Neural cell (in vitro differentiated cells): ENCODE measurements around the gene AP5Z1. TPM values are rescaled to one million over a fixed set of nuclear protein-coding genes. Genes with fewer than 3 reads are reported as not detected.

Source experiments
- H2AFZ ChIP-seq: fragments of 200-600, 300-800 bp; sonication (generic), shearing (Covaris generic); 2 replicates; pipeline ENCODE4 v1.6.0; 2014; ENCODE audit warnings: low read depth, mild to moderate bottlenecking, antibody characterized with exemption, low read length, moderate library complexity
- H3F3A ChIP-seq: fragments of 200-600 bp; shearing (Covaris generic); 2 replicates; pipeline ENCODE4 v1.6.1; 2016; ENCODE audit warnings: mild to moderate bottlenecking, moderate library complexity, mixed read lengths, antibody characterized with exemption, low read length; ENCODE audit not compliant: insufficient read depth, poor library complexity, severe bottlenecking
- H3K27ac ChIP-seq: fragments of 200-600, 300-800 bp; sonication (generic), shearing (Covaris generic); 2 replicates; pipeline ENCODE4 v1.5.1; 2014; ENCODE audit warnings: mild to moderate bottlenecking, low read length, moderate library complexity
- H3K27me3 ChIP-seq: fragments of 300-800, 200-600 bp; sonication (generic), shearing (Covaris generic); 2 replicates; pipeline ENCODE4 v1.6.0; 2014; ENCODE audit warnings: mild to moderate bottlenecking, low read depth, low read length, moderate library complexity; ENCODE audit not compliant: insufficient read depth
- H3K36me3 ChIP-seq: fragments of 300-800, 200-600 bp; sonication (generic), shearing (Covaris generic); 2 replicates; pipeline ENCODE4 v1.5.1; 2014; ENCODE audit warnings: mild to moderate bottlenecking, antibody characterized with exemption, low read length, moderate library complexity; ENCODE audit not compliant: insufficient read depth
- H3K4me2 ChIP-seq: fragments of 300-800, 200-600 bp; sonication (generic), shearing (Covaris generic); 2 replicates; pipeline ENCODE4 v1.6.0; 2014; ENCODE audit warnings: mild to moderate bottlenecking, low read length
- H3K4me3 ChIP-seq: fragments of 300-800, 200-600 bp; sonication (generic), shearing (Covaris generic); 2 replicates; pipeline ENCODE4 v1.5.1; 2014; ENCODE audit warnings: mild to moderate bottlenecking, low read length, moderate library complexity
- H3K79me2 ChIP-seq: fragments of 200-600 bp; shearing (Covaris generic); replicated peaks from 2 replicates; pipeline ENCODE4 v1.6.0; 2014; ENCODE audit warnings: mild to moderate bottlenecking, low read length, moderate library complexity; ENCODE audit not compliant: insufficient read depth
- H3K9ac ChIP-seq: fragments of 300-800, 200-600 bp; sonication (generic), shearing (Covaris generic); 2 replicates; pipeline ENCODE4 v1.6.1; 2016; ENCODE audit warnings: mild to moderate bottlenecking, low read length, mixed read lengths
- H3K9me2 ChIP-seq: fragments of 200-600 bp; shearing (Covaris generic); 2 replicates; pipeline ENCODE4 v1.6.1; 2016; ENCODE audit warnings: mild to moderate bottlenecking, low read length, mixed read lengths; ENCODE audit not compliant: insufficient read depth
- H3K9me3 ChIP-seq: fragments of 200-600, 300-800 bp; sonication (generic), shearing (Covaris generic); 2 replicates; pipeline ENCODE4 v1.6.1; 2016; ENCODE audit warnings: mild to moderate bottlenecking, mixed run types, low read length, moderate library complexity, mixed read lengths
- H4K20me1 ChIP-seq: fragments of 200-600 bp; shearing (Covaris generic); 2 replicates; pipeline ENCODE4 v1.6.1; 2016; ENCODE audit warnings: mild to moderate bottlenecking, mixed run types; ENCODE audit not compliant: insufficient read depth
- EP300 ChIP-seq: fragments of 450-650 bp; conservative IDR thresholded peaks from 2 replicates; pipeline ENCODE4 v1.6.1; 2014; ENCODE audit warnings: antibody characterized with exemption, mild to moderate bottlenecking, moderate library complexity; ENCODE audit not compliant: poor library complexity, severe bottlenecking
- EZH2 ChIP-seq: fragments of 200-600, 300-800 bp; shearing (Covaris generic), sonication (generic); IDR thresholded peaks from 2 replicates; pipeline ENCODE4 v1.6.1; 2014; ENCODE audit warnings: antibody characterized with exemption, low read length, borderline replicate concordance, mild to moderate bottlenecking; ENCODE audit not compliant: insufficient read depth, poor library complexity, severe bottlenecking
- MXI1 ChIP-seq: fragments of 450-650 bp; conservative IDR thresholded peaks from 2 replicates; pipeline ENCODE4 v1.6.1; 2014; ENCODE audit warnings: antibody characterized with exemption, mild to moderate bottlenecking; ENCODE audit not compliant: poor library complexity, severe bottlenecking
- POLR2AphosphoS5 ChIP-seq: IDR thresholded peaks from 2 replicates; pipeline ENCODE4 v1.6.1; 2012
- RAD21 ChIP-seq: fragments of 450-650 bp; conservative IDR thresholded peaks from 2 replicates; pipeline ENCODE4 v1.6.1; 2014; ENCODE audit warnings: antibody characterized with exemption, mild to moderate bottlenecking, moderate library complexity
- SMC3 ChIP-seq: fragments of 450-650 bp; conservative IDR thresholded peaks from 2 replicates; pipeline ENCODE4 v1.6.1; 2014; ENCODE audit warnings: antibody characterized with exemption, mild to moderate bottlenecking, moderate library complexity; ENCODE audit not compliant: poor library complexity
- TAF1 ChIP-seq: IDR thresholded peaks from 2 replicates; pipeline ENCODE4 v1.6.1; 2012; ENCODE audit warnings: low read depth
- polyA plus RNA-seq: library from polyadenylated mRNA; depleted of rRNA; stranded (reverse); fragments of >200 nt; gene quantifications from 2 replicates; pipeline ENCODE4 v1.2.3, GENCODE V29; 2014
- TF ChIP-seq, protein P1 (sequence below): IDR thresholded peaks from 2 replicates; pipeline ENCODE4 v1.6.1; 2012; ENCODE audit warnings: borderline replicate concordance
- TF ChIP-seq, protein P2 (sequence below): fragments of 450-650 bp; IDR thresholded peaks from 2 replicates; pipeline ENCODE4 v1.5.1; 2014; ENCODE audit warnings: antibody characterized with exemption, mild to moderate bottlenecking, moderate library complexity; ENCODE audit not compliant: poor library complexity, severe bottlenecking

AP5Z1 gene
- polyA plus RNA-seq, 1 donor from 2014 or later, result 36.9 TPM

DNA sequence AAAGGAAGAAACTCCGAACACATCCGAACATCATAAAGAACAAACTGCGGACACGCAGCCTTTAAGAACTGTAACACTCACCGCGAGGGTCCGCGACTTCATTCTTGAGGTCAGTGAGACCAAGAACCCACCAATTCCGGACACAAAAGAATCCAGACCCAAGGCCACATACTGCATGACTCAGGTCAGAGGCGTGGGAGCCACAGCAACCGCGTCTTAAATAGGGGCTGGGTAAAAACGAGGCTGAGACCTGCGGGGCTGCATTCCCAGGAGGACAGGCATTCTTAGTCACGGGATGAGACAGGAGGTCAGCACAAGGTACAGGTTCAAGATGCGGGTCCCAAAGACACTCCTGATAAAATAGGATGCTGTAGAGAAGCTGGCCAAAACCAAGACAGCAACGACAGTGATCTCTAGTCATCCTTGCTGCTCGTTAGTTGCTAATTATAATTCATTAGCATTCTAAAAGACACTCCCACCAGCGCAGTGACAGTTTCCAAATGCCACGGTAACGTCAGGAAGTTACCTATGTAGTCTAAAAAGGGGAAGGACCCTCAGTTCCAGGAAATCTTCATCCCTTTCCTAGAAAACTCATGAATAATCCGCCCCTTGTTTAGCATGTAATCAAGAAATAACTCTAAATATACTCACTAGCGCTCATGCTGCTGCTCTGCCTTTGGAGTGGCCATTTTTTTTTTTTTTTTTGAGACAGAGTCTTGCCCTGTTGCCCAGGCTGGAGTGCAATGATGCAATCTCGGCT is 19.3 kb downstream of the AP5Z1 start:
- Histone ChIP-seq H3K4me3 (no peak overlapping the region), H3K9ac (no peak overlapping the region), H3K9me3 (no peaks in the 10 kb centered on the region), H3K9me2 (no peaks in the 10 kb centered on the region), H3K27me3 (no peaks in the 10 kb centered on the region), H3F3A (no peaks in the 10 kb centered on the region), H4K20me1 (no peaks in the 10 kb centered on the region), H3K79me2 (no peaks in the 10 kb centered on the region), H3K36me3 (no peaks in the 10 kb centered on the region), H2AFZ (no peak overlapping the region), H3K27ac (no peak overlapping the region), H3K4me2 (no peak overlapping the region)
- TF ChIP-seq, protein P1, sequence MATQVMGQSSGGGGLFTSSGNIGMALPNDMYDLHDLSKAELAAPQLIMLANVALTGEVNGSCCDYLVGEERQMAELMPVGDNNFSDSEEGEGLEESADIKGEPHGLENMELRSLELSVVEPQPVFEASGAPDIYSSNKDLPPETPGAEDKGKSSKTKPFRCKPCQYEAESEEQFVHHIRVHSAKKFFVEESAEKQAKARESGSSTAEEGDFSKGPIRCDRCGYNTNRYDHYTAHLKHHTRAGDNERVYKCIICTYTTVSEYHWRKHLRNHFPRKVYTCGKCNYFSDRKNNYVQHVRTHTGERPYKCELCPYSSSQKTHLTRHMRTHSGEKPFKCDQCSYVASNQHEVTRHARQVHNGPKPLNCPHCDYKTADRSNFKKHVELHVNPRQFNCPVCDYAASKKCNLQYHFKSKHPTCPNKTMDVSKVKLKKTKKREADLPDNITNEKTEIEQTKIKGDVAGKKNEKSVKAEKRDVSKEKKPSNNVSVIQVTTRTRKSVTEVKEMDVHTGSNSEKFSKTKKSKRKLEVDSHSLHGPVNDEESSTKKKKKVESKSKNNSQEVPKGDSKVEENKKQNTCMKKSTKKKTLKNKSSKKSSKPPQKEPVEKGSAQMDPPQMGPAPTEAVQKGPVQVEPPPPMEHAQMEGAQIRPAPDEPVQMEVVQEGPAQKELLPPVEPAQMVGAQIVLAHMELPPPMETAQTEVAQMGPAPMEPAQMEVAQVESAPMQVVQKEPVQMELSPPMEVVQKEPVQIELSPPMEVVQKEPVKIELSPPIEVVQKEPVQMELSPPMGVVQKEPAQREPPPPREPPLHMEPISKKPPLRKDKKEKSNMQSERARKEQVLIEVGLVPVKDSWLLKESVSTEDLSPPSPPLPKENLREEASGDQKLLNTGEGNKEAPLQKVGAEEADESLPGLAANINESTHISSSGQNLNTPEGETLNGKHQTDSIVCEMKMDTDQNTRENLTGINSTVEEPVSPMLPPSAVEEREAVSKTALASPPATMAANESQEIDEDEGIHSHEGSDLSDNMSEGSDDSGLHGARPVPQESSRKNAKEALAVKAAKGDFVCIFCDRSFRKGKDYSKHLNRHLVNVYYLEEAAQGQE, result no peak
- no peak for TF ChIP-seq EP300
- no peak for TF ChIP-seq MXI1
- TF ChIP-seq, protein P2, sequence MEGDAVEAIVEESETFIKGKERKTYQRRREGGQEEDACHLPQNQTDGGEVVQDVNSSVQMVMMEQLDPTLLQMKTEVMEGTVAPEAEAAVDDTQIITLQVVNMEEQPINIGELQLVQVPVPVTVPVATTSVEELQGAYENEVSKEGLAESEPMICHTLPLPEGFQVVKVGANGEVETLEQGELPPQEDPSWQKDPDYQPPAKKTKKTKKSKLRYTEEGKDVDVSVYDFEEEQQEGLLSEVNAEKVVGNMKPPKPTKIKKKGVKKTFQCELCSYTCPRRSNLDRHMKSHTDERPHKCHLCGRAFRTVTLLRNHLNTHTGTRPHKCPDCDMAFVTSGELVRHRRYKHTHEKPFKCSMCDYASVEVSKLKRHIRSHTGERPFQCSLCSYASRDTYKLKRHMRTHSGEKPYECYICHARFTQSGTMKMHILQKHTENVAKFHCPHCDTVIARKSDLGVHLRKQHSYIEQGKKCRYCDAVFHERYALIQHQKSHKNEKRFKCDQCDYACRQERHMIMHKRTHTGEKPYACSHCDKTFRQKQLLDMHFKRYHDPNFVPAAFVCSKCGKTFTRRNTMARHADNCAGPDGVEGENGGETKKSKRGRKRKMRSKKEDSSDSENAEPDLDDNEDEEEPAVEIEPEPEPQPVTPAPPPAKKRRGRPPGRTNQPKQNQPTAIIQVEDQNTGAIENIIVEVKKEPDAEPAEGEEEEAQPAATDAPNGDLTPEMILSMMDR, result no peak
- TF ChIP-seq RAD21, result no peak
- TF ChIP-seq SMC3, result no peak
- TF ChIP-seq EZH2, result no peak
- no peak for TF ChIP-seq TAF1
- TF ChIP-seq POLR2AphosphoS5, result no peak

DNA sequence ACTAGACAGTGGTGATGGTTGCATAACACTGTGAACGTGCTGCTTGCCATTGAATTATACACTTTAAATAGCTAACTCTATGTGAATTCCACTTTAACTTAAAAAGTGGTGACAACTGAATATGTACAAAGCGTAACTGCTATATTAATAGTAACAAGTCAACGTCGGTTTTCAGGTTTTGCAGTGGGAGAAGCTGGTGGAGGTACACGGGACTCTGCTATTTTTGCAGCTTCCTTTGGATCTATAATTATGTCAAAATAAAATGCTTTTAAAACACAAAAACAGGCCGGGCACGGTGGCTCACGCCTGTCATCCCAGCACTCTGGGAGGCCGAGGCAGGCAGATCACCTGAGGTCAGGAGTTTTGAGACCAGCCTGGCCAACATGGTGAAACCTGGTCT is 21.0 kb downstream of the AP5Z1 start:
- H3K9me3 ChIP-seq, result no peaks in the 10 kb centered on the region
- H2AFZ ChIP-seq, result no peak overlapping the region
- H4K20me1 ChIP-seq, result no peaks in the 10 kb centered on the region
- no peaks in the 10 kb centered on the region for H3K36me3 ChIP-seq
- no peak overlapping the region for H3K9ac ChIP-seq
- no peaks in the 10 kb centered on the region for H3K79me2 ChIP-seq
- no peak overlapping the region for H3K4me3 ChIP-seq
- H3K27ac ChIP-seq, result no peak overlapping the region
- TF ChIP-seq TAF1 (no peak), RAD21 (no peak), POLR2AphosphoS5 (no peak), SMC3 (no peak), EP300 (no peak), MXI1 (no peak), EZH2 (no peak)
- TF ChIP-seq, protein P1, result no peak
- TF ChIP-seq, protein P2, result no peak
- H3K27me3 ChIP-seq, result no peaks in the 10 kb centered on the region
- H3F3A ChIP-seq, result no peaks in the 10 kb centered on the region
- H3K4me2 ChIP-seq, result no peak overlapping the region
- H3K9me2 ChIP-seq, result no peaks in the 10 kb centered on the region
